GM19099 (cell line): ENCODE results near the gene TMEM273.

Source experiments
- POLR2A ChIP-seq: IDR thresholded peaks from 3 replicates; pipeline ENCODE4 v1.6.1; 2011; ENCODE audit warnings: low read depth; ENCODE audit not compliant: insufficient read length; ENCODE audit errors: extremely low read depth

The TMEM273 gene

GRCh38 chr10:49128854-49129253 lies 59.3 kb downstream of the TMEM273 start:
- TF ChIP-seq POLR2A: no peak

GRCh38 chr10:49123981-49124950 lies 63.9 kb downstream of the TMEM273 start:
- no peak for TF ChIP-seq POLR2A

GRCh38 chr10:49120911-49121310 lies 67.3 kb downstream of the TMEM273 start:
- TF ChIP-seq POLR2A: no peak

GRCh38 chr10:49119746-49120145 lies 68.4 kb downstream of the TMEM273 start:
- no peak for TF ChIP-seq POLR2A

- no peak for TF ChIP-seq POLR2A
Measured at GRCh38 chr10:49118430-49119074, 69.6 kb downstream of the TMEM273 start.

- TF ChIP-seq POLR2A: no peak
Measured at GRCh38 chr10:49117376-49118070, 70.7 kb downstream of the TMEM273 start.

GRCh38 chr10:49116509-49117375 lies 71.4 kb downstream of the TMEM273 start:
- TF ChIP-seq POLR2A: no peak

- no peak for TF ChIP-seq POLR2A
Measured at GRCh38 chr10:49115796-49116508, 72.2 kb downstream of the TMEM273 start.

- TF ChIP-seq POLR2A: no peak
Measured at GRCh38 chr10:49115015-49115795, 73.0 kb downstream of the TMEM273 start, which contains the start of gene VSTM4. TSS of gene VSTM4 (minus strand) at chr10:49115522. CDS start at chr10:49115485, 37 bp downstream.

GRCh38 chr10:49114718-49115014 lies 73.5 kb downstream of the TMEM273 start:
- TF ChIP-seq POLR2A: no peak

- TF ChIP-seq POLR2A: no peak
Measured at GRCh38 chr10:49113741-49114141, 74.5 kb downstream of the TMEM273 start.

GRCh38 chr10:49112851-49113250 lies 75.3 kb downstream of the TMEM273 start:
- no peak for TF ChIP-seq POLR2A

- no peak for TF ChIP-seq POLR2A
Measured at GRCh38 chr10:49112098-49112497, 76.1 kb downstream of the TMEM273 start.

- TF ChIP-seq POLR2A: no peak
Measured at GRCh38 chr10:49111320-49111698, 76.9 kb downstream of the TMEM273 start.
